ENCODE results near the gene DTX2. TPM values are rescaled to one million over a fixed set of nuclear protein-coding genes. Genes with fewer than 3 reads are reported as not detected.
"Not testable (repeated sequence)": the region's sequence is repeated elsewhere in the genome, so short reads cannot be mapped to it uniquely, and the experiment has no call there.

The DTX2 gene
- total RNA-seq, 2 donors from 2014 or later = 34.1 to 38.3 TPM

DNA sequence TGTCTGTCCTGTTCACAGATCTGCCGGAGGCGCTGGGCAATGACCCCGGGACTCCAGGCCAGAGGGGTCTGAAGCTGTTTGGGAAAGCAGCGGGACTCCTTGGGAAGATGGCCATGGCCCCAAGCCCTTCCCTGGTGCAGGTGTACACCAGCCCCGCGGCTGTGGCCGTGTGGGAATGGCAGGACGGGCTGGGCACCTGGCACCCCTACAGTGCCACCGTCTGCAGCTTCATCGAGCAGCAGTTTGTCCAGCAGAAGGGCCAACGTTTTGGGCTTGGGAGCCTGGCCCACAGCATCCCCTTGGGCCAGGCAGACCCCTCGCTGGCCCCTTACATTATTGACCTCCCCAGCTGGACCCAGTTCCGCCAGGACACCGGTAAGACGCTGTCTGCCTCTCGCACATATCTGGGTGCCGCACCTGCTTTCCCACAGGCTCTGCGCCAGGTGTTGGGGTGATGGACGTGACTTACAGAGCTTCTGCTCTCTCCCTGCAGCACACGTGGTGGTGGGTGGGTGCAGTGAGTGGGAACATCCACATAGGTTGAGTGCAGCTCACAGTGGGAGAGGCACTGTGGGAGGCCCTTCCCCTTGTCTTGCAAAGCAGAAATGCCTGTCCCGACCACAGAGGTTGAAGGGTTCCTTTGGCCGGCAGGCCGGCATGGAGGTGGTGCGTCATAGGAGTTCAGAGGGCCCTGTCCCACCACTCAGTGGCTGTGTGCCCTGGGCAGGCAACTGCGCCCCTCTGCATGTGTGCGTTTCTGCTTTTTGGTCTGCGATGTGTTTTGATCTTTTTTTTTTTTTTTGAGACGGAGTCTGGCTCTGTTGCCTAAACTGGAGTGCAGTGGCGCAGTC is 19.1 kb downstream of the DTX2 start:
- peaks cover 15% of the 10 kb centered on the region for H3K36me3 Mint-ChIP-seq (ENCODE audit: low read depth)
- H3K9me3 Mint-ChIP-seq; H3K4me1 ChIP-seq (ENCODE audit: control insufficient read depth, insufficient read depth, low read length); H3K27me3 Mint-ChIP-seq (ENCODE audit: insufficient read depth); H3K9me3 ChIP-seq (ENCODE audit: control insufficient read depth, low read length); H3K4me3 Mint-ChIP-seq; H3K27ac ChIP-seq (ENCODE audit: low read depth, low read length); H3K27ac Mint-ChIP-seq; H3K9ac ChIP-seq (ENCODE audit: extremely low read depth, low read length, poor library complexity, severe bottlenecking); H3K27me3 ChIP-seq (ENCODE audit: control insufficient read depth, insufficient read depth, low read length, poor library complexity, severe bottlenecking); H3K36me3 ChIP-seq (ENCODE audit: control insufficient read depth, insufficient read depth, low read length); H3K4me3 ChIP-seq (ENCODE audit: low read length); H3K4me1 Mint-ChIP-seq: not testable (repeated sequence)
- WGBS, 2 experiments (ENCODE audit: insufficient coverage in 1 of 2, insufficient read length in 1 of 2) = 87 to 90% methylated on average over 9 to 22 of the region's 29 CpGs
- DNase-seq = peak; percentile 38

- not testable (repeated sequence) for H3K9me3 ChIP-seq (ENCODE audit: control insufficient read depth, low read length); H3K9ac ChIP-seq (ENCODE audit: extremely low read depth, low read length, poor library complexity, severe bottlenecking); H3K4me1 ChIP-seq (ENCODE audit: control insufficient read depth, insufficient read depth, low read length); H3K4me3 Mint-ChIP-seq; H3K27me3 ChIP-seq (ENCODE audit: control insufficient read depth, insufficient read depth, low read length, poor library complexity, severe bottlenecking); H3K4me3 ChIP-seq (ENCODE audit: low read length); H3K27ac ChIP-seq (ENCODE audit: low read depth, low read length); H3K36me3 ChIP-seq (ENCODE audit: control insufficient read depth, insufficient read depth, low read length); H3K4me1 Mint-ChIP-seq; H3K27ac Mint-ChIP-seq; H3K9me3 Mint-ChIP-seq; H3K27me3 Mint-ChIP-seq (ENCODE audit: insufficient read depth)
- 93 to 94% methylated on average over 9 to 23 of the region's 24 CpGs for WGBS, 2 experiments (ENCODE audit: insufficient coverage in 1 of 2, insufficient read length in 1 of 2)
- peaks cover 15% of the 10 kb centered on the region for H3K36me3 Mint-ChIP-seq (ENCODE audit: low read depth)
- peak; percentile 22 for DNase-seq
Observed at GRCh38 chr7:76482660-76483059, 21.2 kb downstream of the DTX2 start.

GRCh38 chr7:76483081-76483480 is 21.6 kb downstream of the DTX2 start:
- H3K4me1 Mint-ChIP-seq; H3K9me3 ChIP-seq (ENCODE audit: control insufficient read depth, low read length); H3K27ac Mint-ChIP-seq; H3K9ac ChIP-seq (ENCODE audit: extremely low read depth, low read length, poor library complexity, severe bottlenecking); H3K27me3 Mint-ChIP-seq (ENCODE audit: insufficient read depth); H3K27me3 ChIP-seq (ENCODE audit: control insufficient read depth, insufficient read depth, low read length, poor library complexity, severe bottlenecking); H3K9me3 Mint-ChIP-seq; H3K4me3 Mint-ChIP-seq; H3K36me3 ChIP-seq (ENCODE audit: control insufficient read depth, insufficient read depth, low read length); H3K4me1 ChIP-seq (ENCODE audit: control insufficient read depth, insufficient read depth, low read length); H3K27ac ChIP-seq (ENCODE audit: low read depth, low read length); H3K4me3 ChIP-seq (ENCODE audit: low read length): not testable (repeated sequence)
- peaks cover 15% of the 10 kb centered on the region for H3K36me3 Mint-ChIP-seq (ENCODE audit: low read depth)
- peak; percentile 10 for DNase-seq
- 98 to 100% methylated on average over 2 to 15 of the region's 17 CpGs for WGBS, 2 experiments (ENCODE audit: insufficient coverage in 1 of 2, insufficient read length in 1 of 2)

GRCh38 chr7:76484456-76484855 is 22.9 kb downstream of the DTX2 start:
- not testable (repeated sequence) for H3K27ac ChIP-seq (ENCODE audit: low read depth, low read length); H3K27me3 Mint-ChIP-seq (ENCODE audit: insufficient read depth); H3K4me1 Mint-ChIP-seq; H3K9ac ChIP-seq (ENCODE audit: extremely low read depth, low read length, poor library complexity, severe bottlenecking); H3K4me3 Mint-ChIP-seq; H3K9me3 Mint-ChIP-seq; H3K27ac Mint-ChIP-seq; H3K36me3 ChIP-seq (ENCODE audit: control insufficient read depth, insufficient read depth, low read length); H3K9me3 ChIP-seq (ENCODE audit: control insufficient read depth, low read length); H3K4me1 ChIP-seq (ENCODE audit: control insufficient read depth, insufficient read depth, low read length); H3K27me3 ChIP-seq (ENCODE audit: control insufficient read depth, insufficient read depth, low read length, poor library complexity, severe bottlenecking); H3K4me3 ChIP-seq (ENCODE audit: low read length)
- H3K36me3 Mint-ChIP-seq (ENCODE audit: low read depth) = peaks cover 15% of the 10 kb centered on the region
- peak; percentile 16 for DNase-seq
- WGBS, 2 experiments (ENCODE audit: insufficient coverage in 1 of 2, insufficient read length in 1 of 2) = 99% methylated on average over 6 of the region's 12 CpGs; no CpG with 5 or more reads in 1 of the 2 experiments

GRCh38 chr7:76485822-76486610 is 24.5 kb downstream of the DTX2 start:
- H3K36me3 Mint-ChIP-seq (ENCODE audit: low read depth) = peaks cover 15% of the 10 kb centered on the region

DNA sequence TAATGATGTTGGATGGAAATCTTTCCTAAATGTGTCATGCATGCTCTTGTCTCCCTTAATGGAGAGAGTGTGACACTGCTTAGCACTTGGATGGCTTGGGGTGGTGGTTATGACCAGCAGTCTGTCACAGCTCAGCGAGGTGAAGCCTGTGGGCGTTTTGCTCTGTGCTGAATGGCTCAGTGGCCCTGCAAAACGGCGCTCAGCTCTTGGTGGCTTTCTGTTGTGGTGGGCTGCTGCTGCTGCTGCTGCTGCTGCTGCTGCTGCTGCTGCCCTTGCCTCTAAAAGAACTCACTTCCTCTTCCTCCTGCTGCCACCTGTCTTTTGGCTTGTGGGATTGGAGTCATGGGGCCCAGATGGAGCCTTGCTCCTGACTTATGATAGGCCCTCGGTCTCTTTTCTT is 25.1 kb downstream of the DTX2 start:
- H3K4me3 Mint-ChIP-seq; H3K27ac Mint-ChIP-seq; H3K4me1 Mint-ChIP-seq; H3K9ac ChIP-seq (ENCODE audit: extremely low read depth, low read length, poor library complexity, severe bottlenecking); H3K27ac ChIP-seq (ENCODE audit: low read depth, low read length); H3K4me3 ChIP-seq (ENCODE audit: low read length); H3K9me3 Mint-ChIP-seq; H3K9me3 ChIP-seq (ENCODE audit: control insufficient read depth, low read length); DNase-seq; H3K4me1 ChIP-seq (ENCODE audit: control insufficient read depth, insufficient read depth, low read length); H3K27me3 Mint-ChIP-seq (ENCODE audit: insufficient read depth); H3K27me3 ChIP-seq (ENCODE audit: control insufficient read depth, insufficient read depth, low read length, poor library complexity, severe bottlenecking); H3K36me3 ChIP-seq (ENCODE audit: control insufficient read depth, insufficient read depth, low read length): not testable (repeated sequence)
- peaks cover 15% of the 10 kb centered on the region for H3K36me3 Mint-ChIP-seq (ENCODE audit: low read depth)
- WGBS, 2 experiments (ENCODE audit: insufficient coverage in 1 of 2, insufficient read length in 1 of 2) = 90% methylated on average over 2 of the region's 5 CpGs; no CpG with 5 or more reads in 1 of the 2 experiments

More at GRCh38 chr7:76485822-76486610, 24.5 kb downstream of the DTX2 start:
- not testable (repeated sequence) for H3K27ac ChIP-seq (ENCODE audit: low read depth, low read length); H3K4me3 Mint-ChIP-seq; H3K4me3 ChIP-seq (ENCODE audit: low read length); DNase-seq; H3K36me3 ChIP-seq (ENCODE audit: control insufficient read depth, insufficient read depth, low read length); H3K9ac ChIP-seq (ENCODE audit: extremely low read depth, low read length, poor library complexity, severe bottlenecking); H3K27ac Mint-ChIP-seq; H3K27me3 ChIP-seq (ENCODE audit: control insufficient read depth, insufficient read depth, low read length, poor library complexity, severe bottlenecking); H3K27me3 Mint-ChIP-seq (ENCODE audit: insufficient read depth); H3K4me1 Mint-ChIP-seq; H3K9me3 ChIP-seq (ENCODE audit: control insufficient read depth, low read length); H3K4me1 ChIP-seq (ENCODE audit: control insufficient read depth, insufficient read depth, low read length); H3K9me3 Mint-ChIP-seq
- WGBS, 2 experiments (ENCODE audit: insufficient coverage in 1 of 2, insufficient read length in 1 of 2) = 47% methylated on average over 5 of the region's 20 CpGs; no CpG with 5 or more reads in 1 of the 2 experiments
